Retinal pigment epithelial cell (primary cell): ENCODE results near the gene LGR6.

Source experiments
- DNase-seq: peaks from one replicate; pipeline ENCODE4 v3.0.0-alpha.2; 2010; ENCODE audit warnings: low read depth
- H3K4me3 ChIP-seq: 2 replicates; pipeline ENCODE4 v1.5.1; 2011; ENCODE audit warnings: mild to moderate bottlenecking, low read length, control low read depth, moderate library complexity
- TF ChIP-seq, protein P1 (sequence below): conservative IDR thresholded peaks from 2 replicates; pipeline ENCODE4 v1.5.1; 2011; ENCODE audit warnings: low read depth, low read length, control low read depth, inconsistent platforms

Gene LGR6

DNA sequence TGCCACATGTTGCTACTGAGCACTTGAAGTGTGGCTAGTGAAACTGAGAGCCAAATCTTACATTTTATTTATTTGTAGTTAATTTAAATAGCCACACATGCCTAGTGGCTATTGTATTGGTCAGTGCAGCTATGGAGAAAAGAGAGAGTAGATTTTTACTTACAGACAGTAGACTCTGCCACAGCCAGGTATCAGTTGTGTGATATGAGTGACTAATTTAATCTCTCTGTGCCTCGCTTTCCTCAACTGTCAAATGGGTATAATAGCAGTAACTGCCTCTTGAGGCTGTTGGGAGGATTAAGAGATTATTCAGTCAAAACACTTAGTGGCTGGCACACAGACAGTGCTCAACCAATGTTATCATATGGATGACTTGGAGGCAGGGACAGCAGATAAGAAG is 99.2 kb downstream of the LGR6 start:
- no peak for DNase-seq
- no peak overlapping the region for H3K4me3 ChIP-seq
- TF ChIP-seq, protein P1, sequence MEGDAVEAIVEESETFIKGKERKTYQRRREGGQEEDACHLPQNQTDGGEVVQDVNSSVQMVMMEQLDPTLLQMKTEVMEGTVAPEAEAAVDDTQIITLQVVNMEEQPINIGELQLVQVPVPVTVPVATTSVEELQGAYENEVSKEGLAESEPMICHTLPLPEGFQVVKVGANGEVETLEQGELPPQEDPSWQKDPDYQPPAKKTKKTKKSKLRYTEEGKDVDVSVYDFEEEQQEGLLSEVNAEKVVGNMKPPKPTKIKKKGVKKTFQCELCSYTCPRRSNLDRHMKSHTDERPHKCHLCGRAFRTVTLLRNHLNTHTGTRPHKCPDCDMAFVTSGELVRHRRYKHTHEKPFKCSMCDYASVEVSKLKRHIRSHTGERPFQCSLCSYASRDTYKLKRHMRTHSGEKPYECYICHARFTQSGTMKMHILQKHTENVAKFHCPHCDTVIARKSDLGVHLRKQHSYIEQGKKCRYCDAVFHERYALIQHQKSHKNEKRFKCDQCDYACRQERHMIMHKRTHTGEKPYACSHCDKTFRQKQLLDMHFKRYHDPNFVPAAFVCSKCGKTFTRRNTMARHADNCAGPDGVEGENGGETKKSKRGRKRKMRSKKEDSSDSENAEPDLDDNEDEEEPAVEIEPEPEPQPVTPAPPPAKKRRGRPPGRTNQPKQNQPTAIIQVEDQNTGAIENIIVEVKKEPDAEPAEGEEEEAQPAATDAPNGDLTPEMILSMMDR = no peak

DNA sequence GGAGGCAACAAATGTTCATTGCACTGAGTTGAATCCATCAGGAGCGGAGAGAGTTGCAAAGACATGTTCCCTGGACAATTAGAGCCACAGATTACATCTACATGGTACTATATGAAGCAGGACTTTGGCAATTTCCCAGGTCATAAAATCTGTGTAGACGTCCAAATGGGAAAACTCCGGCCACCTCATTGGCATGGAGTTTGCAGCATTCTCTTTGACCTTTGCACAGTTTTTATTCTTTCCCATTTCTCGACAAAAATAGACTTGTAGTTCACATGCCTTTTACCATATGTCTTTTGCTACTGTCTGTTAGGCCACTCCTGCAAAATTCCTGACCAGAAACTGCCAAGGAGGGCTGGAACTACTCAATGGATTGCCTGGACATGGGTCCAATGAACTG is 100.0 kb downstream of the LGR6 start:
- TF ChIP-seq, protein P1 = no peak
- no peak overlapping the region for H3K4me3 ChIP-seq
- no peak for DNase-seq

DNA sequence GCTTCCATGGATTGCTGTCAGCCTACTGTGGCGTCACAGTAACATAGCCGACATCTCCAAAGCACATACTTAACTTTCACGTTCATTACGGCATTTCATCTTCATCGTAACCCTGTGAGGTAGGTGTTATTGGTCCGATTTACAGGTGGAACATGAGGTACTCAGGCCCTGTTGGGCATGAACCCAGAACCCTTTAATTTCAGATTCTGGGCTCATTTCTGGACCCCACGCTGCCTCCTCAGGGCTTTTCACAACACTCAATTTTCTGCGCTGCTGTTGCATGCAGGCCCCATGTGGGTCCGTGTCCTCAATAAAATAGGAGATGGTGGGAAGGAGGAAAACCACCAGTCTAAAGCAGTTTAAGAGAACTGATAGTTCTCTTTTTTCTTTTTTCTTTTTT is 108.6 kb downstream of the LGR6 start:
- DNase-seq = no peak
- no peak overlapping the region for H3K4me3 ChIP-seq
- TF ChIP-seq, protein P1 = no peak

DNA sequence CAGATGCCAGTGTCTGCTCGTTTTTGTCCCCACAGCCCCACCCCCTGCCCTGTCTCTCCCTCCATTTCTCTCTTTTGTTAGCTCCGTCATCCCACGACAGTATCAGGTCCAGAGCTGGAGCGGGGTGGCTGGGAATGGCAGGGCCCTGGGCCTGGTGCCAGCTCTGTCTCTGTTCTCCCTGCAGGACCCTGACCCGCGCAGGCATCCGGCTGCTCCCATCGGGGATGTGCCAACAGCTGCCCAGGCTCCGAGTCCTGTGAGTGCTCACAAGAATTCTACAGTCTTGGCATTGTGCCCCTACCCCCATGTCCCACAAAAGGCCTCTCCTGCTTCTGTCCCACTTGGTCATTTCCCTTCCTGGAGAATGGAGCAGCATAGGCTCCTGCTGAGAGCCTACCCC is 110.8 kb downstream of the LGR6 start:
- H3K4me3 ChIP-seq = no peak overlapping the region
- TF ChIP-seq, protein P1 = no peak
- DNase-seq = no peak

DNA sequence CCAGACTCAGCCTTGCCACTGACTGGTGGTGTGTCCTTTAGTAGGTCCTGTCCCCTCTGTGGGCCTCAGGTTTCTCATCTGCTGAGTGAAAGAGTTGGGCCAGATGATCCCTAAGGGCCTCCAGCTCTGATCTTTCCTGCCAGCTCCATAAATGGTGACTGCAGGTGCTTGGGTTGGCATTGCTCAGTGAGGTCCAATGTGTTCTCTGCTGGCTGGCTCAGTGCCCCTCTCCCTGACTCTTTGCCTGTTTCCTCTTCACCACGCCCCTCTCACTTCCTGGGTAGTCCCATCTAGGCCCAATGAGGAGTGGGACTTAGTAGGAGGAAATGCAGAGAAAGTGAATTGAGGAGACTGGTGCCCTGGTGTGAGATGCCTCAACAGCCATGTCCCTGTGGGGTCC is 111.6 kb downstream of the LGR6 start:
- H3K4me3 ChIP-seq = no peak overlapping the region
- no peak for DNase-seq
- TF ChIP-seq, protein P1 = no peak

DNA sequence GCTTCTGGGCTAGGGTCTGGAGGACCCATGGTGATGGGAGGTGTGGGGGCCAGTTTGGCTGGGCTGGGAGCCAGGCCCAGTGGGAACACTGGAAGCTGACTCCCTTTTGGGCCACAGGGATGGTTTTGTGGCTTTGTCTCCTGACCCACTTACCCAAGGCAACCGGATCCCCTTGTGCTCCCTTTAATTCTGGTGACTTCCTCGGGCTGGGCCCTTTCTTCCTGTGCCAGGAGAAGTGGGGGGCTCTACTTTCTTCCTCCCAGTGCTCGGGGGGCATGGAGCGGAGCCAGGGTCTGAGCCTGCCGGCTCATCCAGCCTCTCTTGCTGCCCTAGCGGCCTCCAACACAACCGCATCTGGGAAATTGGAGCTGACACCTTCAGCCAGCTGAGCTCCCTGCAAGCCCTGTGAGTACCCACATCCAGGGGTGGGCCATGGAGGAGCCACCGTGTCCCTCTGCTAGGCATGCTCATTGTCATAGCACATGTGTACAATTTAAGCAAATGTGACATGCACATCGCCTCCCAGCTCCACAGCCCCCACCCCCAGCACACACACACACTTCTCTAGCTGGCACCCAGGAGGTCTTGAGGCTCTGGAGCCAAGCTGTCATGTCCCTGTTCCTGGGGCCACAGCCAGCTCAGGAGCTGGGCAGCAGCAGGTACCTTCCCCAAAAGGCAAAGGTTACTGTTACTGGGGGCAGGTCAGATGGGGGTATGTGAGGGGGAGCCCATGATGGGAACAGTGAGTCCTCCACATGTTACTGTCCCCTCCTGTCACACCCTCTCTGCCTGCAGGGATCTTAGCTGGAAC is 113.1 kb downstream of the LGR6 start:
- TF ChIP-seq, protein P1 = no peak
- no peak overlapping the region for H3K4me3 ChIP-seq
- no peak for DNase-seq

DNA sequence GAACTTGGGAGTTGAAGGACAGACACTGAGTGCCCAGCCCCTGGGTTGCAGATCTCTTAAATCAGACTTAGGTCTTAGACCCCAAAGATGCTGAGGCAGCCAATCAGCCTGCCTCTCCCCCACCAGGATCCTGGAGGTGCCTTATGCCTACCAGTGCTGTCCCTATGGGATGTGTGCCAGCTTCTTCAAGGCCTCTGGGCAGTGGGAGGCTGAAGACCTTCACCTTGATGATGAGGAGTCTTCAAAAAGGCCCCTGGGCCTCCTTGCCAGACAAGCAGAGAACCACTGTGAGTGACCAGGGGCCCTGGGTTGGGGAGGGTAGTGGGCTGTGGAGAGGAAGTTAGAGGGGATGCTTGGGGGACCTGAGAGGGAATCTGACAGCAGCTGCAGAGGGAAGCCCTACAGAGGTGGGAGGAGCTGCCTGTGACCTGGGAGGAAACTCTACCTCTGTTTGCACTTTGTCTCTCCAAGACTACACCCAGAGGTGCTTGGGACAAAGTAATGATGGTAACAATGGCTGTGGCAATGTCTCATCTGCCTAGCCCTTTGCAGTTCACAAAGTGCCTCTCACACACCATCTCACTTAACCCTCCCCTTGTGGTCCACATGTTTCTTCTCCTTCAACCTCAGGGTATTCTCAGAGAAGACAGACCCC is 116.6 kb downstream of the LGR6 start:
- DNase-seq = no peak
- TF ChIP-seq, protein P1 = no peak
- H3K4me3 ChIP-seq = no peak overlapping the region
